Ishikawa (cell line): ENCODE results near the gene PARD3.

Experiments used
- EGR1 ChIP-seq: IDR thresholded peaks from 2 replicates; pipeline ENCODE4 v1.6.1; 2012
- FOXM1 ChIP-seq: IDR thresholded peaks from 2 replicates; pipeline ENCODE4 v1.6.1; 2012; ENCODE audit warnings: low read depth, borderline replicate concordance
- RAD21 ChIP-seq: IDR thresholded peaks from 2 replicates; pipeline ENCODE4 v1.6.1; 2012; ENCODE audit warnings: low read depth
- TAF1 ChIP-seq: IDR thresholded peaks from 2 replicates; pipeline ENCODE4 v1.6.1; 2012; ENCODE audit warnings: low read depth, mild to moderate bottlenecking
- ZBTB7A ChIP-seq: IDR thresholded peaks from 2 replicates; pipeline ENCODE4 v1.6.1; 2012; ENCODE audit warnings: low read depth

DNA sequence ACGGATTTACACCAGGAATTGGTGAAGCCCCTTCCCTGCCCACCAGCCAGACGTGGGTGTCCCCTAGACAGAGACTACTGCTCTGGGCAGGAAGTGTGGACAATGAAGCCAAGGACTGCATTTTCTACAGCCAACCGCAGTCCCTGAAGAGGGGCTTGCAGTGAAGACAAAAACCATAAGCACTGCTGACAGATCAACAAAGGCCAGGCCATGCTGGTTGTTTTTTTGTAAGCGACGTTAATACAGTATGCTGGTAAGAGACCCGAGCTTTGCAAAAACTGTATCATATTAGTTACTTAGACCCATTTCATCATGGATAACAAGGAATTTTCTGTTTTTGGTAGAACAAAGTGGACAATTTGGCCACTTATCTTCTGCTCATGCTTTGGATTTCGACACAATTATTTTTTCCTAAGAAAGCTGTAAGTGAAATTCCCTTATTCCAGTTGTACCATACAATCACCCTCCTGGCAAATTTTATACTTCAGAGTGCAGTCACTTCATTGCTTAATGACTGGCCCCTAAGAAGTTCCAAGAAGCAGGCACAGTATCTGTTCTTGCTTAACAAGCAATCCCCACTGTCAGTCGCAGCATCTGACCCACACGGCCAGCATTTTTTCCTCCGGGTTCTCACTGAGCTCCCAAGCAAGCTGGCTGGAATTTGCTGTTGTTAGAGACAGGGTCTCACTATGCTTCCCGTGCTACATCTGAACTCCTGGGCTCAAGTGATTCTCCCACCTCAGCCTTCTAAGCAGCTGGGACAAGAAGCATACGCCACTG lies 163.5 kb downstream of the PARD3 start:
- TF ChIP-seq RAD21: no peak
- no peak for TF ChIP-seq ZBTB7A
- no peak for TF ChIP-seq EGR1
- TF ChIP-seq TAF1: no peak
- TF ChIP-seq FOXM1: no peak
